KMS-11 (cell line): ENCODE results near the gene RETNLB.

Source experiments
- H2AFZ ChIP-seq: fragments of 200-600 bp; sonication (generic); 2 replicates; pipeline ENCODE4 v1.6.1; 2016; ENCODE audit warnings: antibody characterized with exemption, mixed run types, low read depth
- H3K27ac ChIP-seq: fragments of 200-600 bp; sonication (generic); 2 replicates; pipeline ENCODE4 v1.6.1; 2016; ENCODE audit warnings: mild to moderate bottlenecking, mixed run types
- H3K27me3 ChIP-seq: fragments of 200-600 bp; sonication (generic); 2 replicates; pipeline ENCODE4 v1.6.1; 2017; ENCODE audit warnings: mild to moderate bottlenecking, low read depth, mixed run types, moderate library complexity; ENCODE audit not compliant: insufficient read depth
- H3K36me3 ChIP-seq: fragments of 200-600 bp; sonication (generic); 2 replicates; pipeline ENCODE4 v1.6.1; 2017; ENCODE audit warnings: mild to moderate bottlenecking, mixed run types; ENCODE audit not compliant: insufficient read depth
- H3K4me1 ChIP-seq: fragments of 200-600 bp; sonication (generic); 2 replicates; pipeline ENCODE4 v1.6.1; 2016; ENCODE audit warnings: mild to moderate bottlenecking, low read depth, mixed run types; ENCODE audit not compliant: poor library complexity, severe bottlenecking
- H3K4me2 ChIP-seq: fragments of 200-600 bp; sonication (generic); 2 replicates; pipeline ENCODE4 v1.7.0; 2016; ENCODE audit warnings: mild to moderate bottlenecking, mixed run types
- H3K4me3 ChIP-seq: fragments of 200-600 bp; sonication (generic); IDR thresholded peaks from 2 replicates; pipeline ENCODE4 v1.6.1; 2017; ENCODE audit warnings: low read depth, low read length, mixed read lengths; ENCODE audit not compliant: insufficient read depth
- H3K79me2 ChIP-seq: fragments of 200-600 bp; sonication (generic); 2 replicates; pipeline ENCODE4 v1.6.1; 2016; ENCODE audit warnings: low read depth, mixed run types; ENCODE audit not compliant: insufficient read depth
- H3K9ac ChIP-seq: fragments of 200-600 bp; sonication (generic); 2 replicates; pipeline ENCODE4 v1.6.1; 2016; ENCODE audit warnings: mild to moderate bottlenecking, mixed run types
- H4K20me1 ChIP-seq: fragments of 200-600 bp; sonication (generic); 2 replicates; pipeline ENCODE4 v1.6.1; 2016; ENCODE audit warnings: mild to moderate bottlenecking, mixed run types; ENCODE audit not compliant: insufficient read depth
- TF ChIP-seq, protein P1 (sequence below): fragments of 200-600 bp; sonication (generic); conservative IDR thresholded peaks from 2 replicates; pipeline ENCODE4 v1.6.1; 2017; ENCODE audit warnings: low read depth, mild to moderate bottlenecking, antibody characterized with exemption, low read length, moderate library complexity, mixed read lengths

RETNLB gene

DNA sequence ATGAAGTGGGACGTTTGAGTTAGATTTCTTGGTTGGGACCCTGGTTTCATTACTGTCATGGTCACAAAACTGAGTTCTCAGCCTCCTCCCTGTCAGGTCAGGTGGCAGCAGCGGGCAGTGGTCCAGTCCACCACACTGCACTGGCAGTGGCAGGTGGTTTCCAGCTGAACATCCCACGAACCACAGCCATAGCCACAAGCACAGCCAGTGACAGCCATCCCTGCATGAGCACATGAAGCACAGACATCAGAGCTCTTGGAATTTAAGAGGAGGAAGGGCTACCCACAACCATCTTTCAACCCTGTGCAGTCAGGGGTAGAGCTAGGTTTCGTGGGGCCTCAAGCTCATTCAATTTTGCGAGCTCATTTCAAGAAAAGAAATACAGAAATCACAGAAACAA is 1.5 kb downstream of the RETNLB start:
- Histone ChIP-seq H3K27ac (peak overlapping the region; percentile 44; the same call in 1 of the 2 replicates), H3K79me2 (no peaks in the 10 kb centered on the region), H4K20me1 (no peaks in the 10 kb centered on the region), H2AFZ (peak overlapping the region; percentile 18; the same call in 1 of the 2 replicates), H3K27me3 (no peaks in the 10 kb centered on the region), H3K36me3 (no peaks in the 10 kb centered on the region), H3K9ac (no peak overlapping the region), H3K4me2 (peak overlapping the region; percentile 48), H3K4me3 (no peak overlapping the region), H3K4me1 (peaks cover 31% of the 10 kb centered on the region)
- TF ChIP-seq, protein P1, sequence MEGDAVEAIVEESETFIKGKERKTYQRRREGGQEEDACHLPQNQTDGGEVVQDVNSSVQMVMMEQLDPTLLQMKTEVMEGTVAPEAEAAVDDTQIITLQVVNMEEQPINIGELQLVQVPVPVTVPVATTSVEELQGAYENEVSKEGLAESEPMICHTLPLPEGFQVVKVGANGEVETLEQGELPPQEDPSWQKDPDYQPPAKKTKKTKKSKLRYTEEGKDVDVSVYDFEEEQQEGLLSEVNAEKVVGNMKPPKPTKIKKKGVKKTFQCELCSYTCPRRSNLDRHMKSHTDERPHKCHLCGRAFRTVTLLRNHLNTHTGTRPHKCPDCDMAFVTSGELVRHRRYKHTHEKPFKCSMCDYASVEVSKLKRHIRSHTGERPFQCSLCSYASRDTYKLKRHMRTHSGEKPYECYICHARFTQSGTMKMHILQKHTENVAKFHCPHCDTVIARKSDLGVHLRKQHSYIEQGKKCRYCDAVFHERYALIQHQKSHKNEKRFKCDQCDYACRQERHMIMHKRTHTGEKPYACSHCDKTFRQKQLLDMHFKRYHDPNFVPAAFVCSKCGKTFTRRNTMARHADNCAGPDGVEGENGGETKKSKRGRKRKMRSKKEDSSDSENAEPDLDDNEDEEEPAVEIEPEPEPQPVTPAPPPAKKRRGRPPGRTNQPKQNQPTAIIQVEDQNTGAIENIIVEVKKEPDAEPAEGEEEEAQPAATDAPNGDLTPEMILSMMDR = no peak

- Histone ChIP-seq H3K4me1 (no peaks in the 10 kb centered on the region), H3K4me3 (no peak overlapping the region), H2AFZ (no peak overlapping the region), H3K36me3 (no peaks in the 10 kb centered on the region), H3K27ac (no peak overlapping the region), H3K79me2 (no peaks in the 10 kb centered on the region), H3K27me3 (no peaks in the 10 kb centered on the region), H3K9ac (no peak overlapping the region), H3K4me2 (no peak overlapping the region), H4K20me1 (no peaks in the 10 kb centered on the region)
- TF ChIP-seq, protein P1 = no peak
These were observed 12.4 kb downstream of the RETNLB start for GRCh38 chr3:108744762-108745161.

- Histone ChIP-seq H3K79me2 (no peaks in the 10 kb centered on the region), H3K9ac (no peak overlapping the region)
- TF ChIP-seq, protein P1 = no peak
These were observed 14.3 kb downstream of the RETNLB start for GRCh38 chr3:108742929-108743328.

DNA sequence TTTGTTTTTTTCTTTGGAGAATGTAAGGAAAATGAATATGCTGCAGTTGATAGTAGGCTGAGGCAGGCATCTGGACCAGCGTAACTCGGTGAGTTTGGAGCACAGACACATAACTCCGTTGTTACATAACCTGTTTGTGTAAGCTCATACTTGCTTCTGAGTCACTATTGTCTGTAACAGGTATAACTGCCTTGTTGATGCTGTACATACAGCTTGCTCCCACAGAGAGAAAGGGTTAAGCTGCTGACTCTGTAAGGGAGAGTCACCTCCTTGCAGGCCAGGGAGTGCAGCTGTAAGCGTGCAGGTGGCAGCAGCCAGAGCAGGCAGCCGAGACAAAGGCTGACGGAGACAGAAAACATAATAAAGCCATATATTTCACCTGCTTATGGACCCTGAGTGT is 20.4 kb downstream of the RETNLB start:
- Histone ChIP-seq H3K4me3 (no peak overlapping the region), H3K27ac (no peak overlapping the region), H4K20me1 (no peaks in the 10 kb centered on the region), H2AFZ (no peak overlapping the region), H3K79me2 (no peaks in the 10 kb centered on the region), H3K4me2 (no peak overlapping the region), H3K4me1 (peaks cover 5% of the 10 kb centered on the region), H3K36me3 (no peaks in the 10 kb centered on the region), H3K9ac (no peak overlapping the region), H3K27me3 (no peaks in the 10 kb centered on the region)
- TF ChIP-seq, protein P1 = no peak

More at GRCh38 chr3:108742929-108743328, 14.3 kb downstream of the RETNLB start:
- H3K4me2 ChIP-seq = no peak overlapping the region
- no peaks in the 10 kb centered on the region for H3K36me3 ChIP-seq
- H3K4me1 ChIP-seq = no peaks in the 10 kb centered on the region
- H3K27me3 ChIP-seq = no peaks in the 10 kb centered on the region
- H3K27ac ChIP-seq = no peak overlapping the region
- no peak overlapping the region for H3K4me3 ChIP-seq
- no peaks in the 10 kb centered on the region for H4K20me1 ChIP-seq
- H2AFZ ChIP-seq = no peak overlapping the region

DNA sequence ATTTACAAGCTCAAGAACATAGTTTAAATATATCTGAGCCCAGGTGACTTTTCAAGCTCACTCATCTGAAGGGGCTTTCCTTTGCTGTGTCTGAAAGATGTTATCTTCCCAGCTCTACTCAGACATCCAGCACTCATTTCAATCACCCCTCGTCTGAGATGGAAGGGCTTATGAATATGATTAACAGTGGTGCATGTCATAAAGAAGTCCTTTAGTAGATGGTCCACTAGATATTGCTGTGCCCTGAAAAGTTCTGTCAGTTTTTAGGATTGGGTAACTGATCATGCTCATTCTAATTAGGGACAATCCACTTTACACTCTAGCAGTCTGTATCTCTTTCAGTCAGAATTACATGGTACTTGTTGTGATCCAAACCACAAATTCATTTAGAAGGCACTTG is 28.3 kb downstream of the RETNLB start:
- Histone ChIP-seq H3K4me2 (no peak overlapping the region), H3K27me3 (no peaks in the 10 kb centered on the region), H3K4me1 (peaks cover 5% of the 10 kb centered on the region), H3K79me2 (no peaks in the 10 kb centered on the region), H3K36me3 (no peaks in the 10 kb centered on the region), H3K27ac (no peak overlapping the region), H3K4me3 (no peak overlapping the region), H2AFZ (no peak overlapping the region), H4K20me1 (no peaks in the 10 kb centered on the region), H3K9ac (no peak overlapping the region)
- TF ChIP-seq, protein P1 = no peak
